Mesothelial cell of epicardium (in vitro differentiated cells): Measurements from ENCODE around the gene P3H3. TPM values are rescaled to one million over a fixed set of nuclear protein-coding genes. Genes with fewer than 3 reads are reported as not detected.

Experiments
- DNase-seq, 2 experiments: peaks; one replicate each; pipeline ENCODE4 v3.0.0; 2021; ENCODE audit warnings: low spot score in 2 of 2; ENCODE audit not compliant: unreplicated experiment in 2 of 2
- H3K27ac Mint-ChIP-seq: 2 replicates; pipeline ENCODE4 v1.8.0; 2021; ENCODE audit warnings: mixed read lengths
- H3K27me3 Mint-ChIP-seq: 2 replicates; pipeline ENCODE4 v1.8.0; 2021; ENCODE audit warnings: low read depth, mixed read lengths
- H3K36me3 Mint-ChIP-seq: 2 replicates; pipeline ENCODE4 v1.8.0; 2021; ENCODE audit warnings: mixed read lengths
- H3K4me1 Mint-ChIP-seq: 2 replicates; pipeline ENCODE4 v1.8.0; 2021; ENCODE audit warnings: mixed read lengths
- H3K4me3 Mint-ChIP-seq: 2 replicates; pipeline ENCODE4 v1.8.0; 2021; ENCODE audit warnings: mild to moderate bottlenecking, moderate library complexity, mixed read lengths
- H3K9me3 Mint-ChIP-seq: 2 replicates; pipeline ENCODE4 v1.8.0; 2021; ENCODE audit warnings: mixed read lengths
- total RNA-seq: library from RNA; stranded (reverse); gene quantifications from 3 replicates; pipeline ENCODE4 v1.2.1, GENCODE V29; 2021
- TF ChIP-seq, protein P1 (sequence below): fragments of 200-600 bp; sonication (generic); IDR thresholded peaks from one replicate; pipeline ENCODE4 v1.5.0; 2021; ENCODE audit warnings: antibody characterized with exemption; ENCODE audit not compliant: unreplicated experiment

Gene P3H3
- total RNA-seq, 1 donor from 2014 or later: 83.8 TPM

DNA sequence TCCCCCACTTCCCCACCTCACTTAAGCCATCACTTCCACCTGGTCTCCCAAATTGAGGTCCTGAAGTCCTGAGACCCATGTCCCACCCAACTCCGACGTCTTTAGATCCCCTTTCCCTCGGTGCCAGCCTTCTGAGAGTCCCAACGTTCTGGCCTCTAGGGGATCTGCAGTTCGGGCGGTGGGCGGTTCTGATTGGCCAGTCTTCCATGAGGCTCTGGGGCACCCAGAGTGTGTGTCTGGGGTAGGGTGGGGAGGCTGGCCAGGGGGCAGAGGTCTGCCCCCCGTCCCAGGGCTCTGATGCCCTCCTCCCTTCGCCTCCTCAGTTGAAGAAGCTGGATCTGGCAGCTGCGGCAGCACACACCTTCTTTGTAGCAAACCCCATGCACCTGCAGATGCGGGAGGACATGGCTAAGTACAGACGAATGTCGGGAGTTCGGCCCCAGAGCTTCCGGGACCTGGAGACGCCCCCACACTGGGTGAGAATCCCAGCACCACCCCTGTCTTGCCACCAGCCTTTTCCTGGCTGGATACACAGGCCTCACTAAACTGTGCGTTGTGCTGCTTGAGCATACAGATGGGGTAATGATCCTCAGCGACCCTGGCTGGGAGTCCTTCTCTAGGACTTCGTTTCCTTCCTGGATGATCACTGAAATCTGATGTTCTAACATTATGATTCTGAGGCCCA is 1.5 kb downstream of the P3H3 start:
- H3K36me3 Mint-ChIP-seq: peaks cover 5% of the 10 kb centered on the region
- peaks cover 27% of the 10 kb centered on the region for H3K4me1 Mint-ChIP-seq
- H3K27me3 Mint-ChIP-seq: peaks cover 9% of the 10 kb centered on the region
- H3K9me3 Mint-ChIP-seq: no peaks in the 10 kb centered on the region
- H3K27ac Mint-ChIP-seq: peak overlapping the region; percentile 95
- TF ChIP-seq, protein P1, sequence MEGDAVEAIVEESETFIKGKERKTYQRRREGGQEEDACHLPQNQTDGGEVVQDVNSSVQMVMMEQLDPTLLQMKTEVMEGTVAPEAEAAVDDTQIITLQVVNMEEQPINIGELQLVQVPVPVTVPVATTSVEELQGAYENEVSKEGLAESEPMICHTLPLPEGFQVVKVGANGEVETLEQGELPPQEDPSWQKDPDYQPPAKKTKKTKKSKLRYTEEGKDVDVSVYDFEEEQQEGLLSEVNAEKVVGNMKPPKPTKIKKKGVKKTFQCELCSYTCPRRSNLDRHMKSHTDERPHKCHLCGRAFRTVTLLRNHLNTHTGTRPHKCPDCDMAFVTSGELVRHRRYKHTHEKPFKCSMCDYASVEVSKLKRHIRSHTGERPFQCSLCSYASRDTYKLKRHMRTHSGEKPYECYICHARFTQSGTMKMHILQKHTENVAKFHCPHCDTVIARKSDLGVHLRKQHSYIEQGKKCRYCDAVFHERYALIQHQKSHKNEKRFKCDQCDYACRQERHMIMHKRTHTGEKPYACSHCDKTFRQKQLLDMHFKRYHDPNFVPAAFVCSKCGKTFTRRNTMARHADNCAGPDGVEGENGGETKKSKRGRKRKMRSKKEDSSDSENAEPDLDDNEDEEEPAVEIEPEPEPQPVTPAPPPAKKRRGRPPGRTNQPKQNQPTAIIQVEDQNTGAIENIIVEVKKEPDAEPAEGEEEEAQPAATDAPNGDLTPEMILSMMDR: no peak
- peak overlapping the region; percentile 93 for H3K4me3 Mint-ChIP-seq
- DNase-seq: peak in 1 of 2 experiments; percentile 58

DNA sequence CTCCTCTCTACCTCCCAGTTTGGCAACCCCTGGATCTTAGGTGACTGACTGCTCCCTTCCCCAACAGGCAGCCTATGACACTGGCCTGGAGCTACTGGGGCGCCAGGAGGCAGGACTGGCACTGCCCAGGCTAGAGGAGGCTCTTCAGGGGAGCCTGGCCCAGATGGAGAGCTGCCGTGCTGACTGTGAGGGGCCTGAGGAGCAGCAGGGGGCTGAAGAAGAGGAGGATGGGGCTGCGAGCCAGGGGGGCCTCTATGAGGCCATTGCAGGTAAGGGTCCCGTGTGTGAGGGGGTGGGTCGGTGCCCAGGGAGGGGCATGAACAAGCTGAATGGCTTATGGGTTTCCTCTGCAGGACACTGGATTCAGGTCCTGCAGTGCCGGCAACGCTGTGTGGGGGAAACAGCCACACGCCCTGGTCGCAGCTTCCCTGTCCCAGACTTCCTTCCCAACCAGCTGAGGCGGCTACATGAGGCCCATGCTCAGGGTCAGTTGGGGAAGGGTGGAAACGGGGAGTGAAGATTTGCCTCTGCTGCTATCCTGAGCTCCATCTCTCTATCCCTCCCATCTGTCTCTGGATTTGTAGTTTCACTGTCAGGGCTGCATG is 2.2 kb downstream of the P3H3 start:
- H3K27me3 Mint-ChIP-seq: peaks cover 2% of the 10 kb centered on the region
- peaks cover 20% of the 10 kb centered on the region for H3K4me1 Mint-ChIP-seq
- TF ChIP-seq, protein P1: no peak
- peak overlapping the region; percentile 93 for H3K4me3 Mint-ChIP-seq
- no peak overlapping the region for H3K27ac Mint-ChIP-seq
- H3K9me3 Mint-ChIP-seq: no peaks in the 10 kb centered on the region
- DNase-seq: no peak
- peaks cover 8% of the 10 kb centered on the region for H3K36me3 Mint-ChIP-seq

DNA sequence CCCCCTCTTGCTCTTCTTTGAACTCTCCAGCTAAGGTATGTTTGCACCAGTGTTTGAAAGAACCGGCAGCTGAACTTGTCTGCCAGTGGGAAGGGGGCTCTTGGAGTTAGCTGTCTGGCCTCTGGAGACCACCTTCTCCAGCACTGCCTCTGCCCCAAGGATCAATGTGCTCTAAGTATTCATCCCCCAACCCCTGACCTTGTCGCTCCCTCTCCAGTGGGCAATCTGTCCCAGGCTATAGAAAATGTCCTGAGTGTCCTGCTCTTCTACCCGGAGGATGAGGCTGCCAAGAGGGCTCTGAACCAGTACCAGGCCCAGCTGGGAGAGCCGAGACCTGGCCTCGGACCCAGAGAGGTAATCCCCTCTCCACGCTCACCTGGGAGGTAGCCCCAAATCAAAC is 2.8 kb downstream of the P3H3 start:
- H3K4me1 Mint-ChIP-seq: peaks cover 17% of the 10 kb centered on the region
- TF ChIP-seq, protein P1: no peak
- no peaks in the 10 kb centered on the region for H3K27me3 Mint-ChIP-seq
- H3K27ac Mint-ChIP-seq: no peak overlapping the region
- peaks cover 8% of the 10 kb centered on the region for H3K36me3 Mint-ChIP-seq
- no peak for DNase-seq
- peak overlapping the region; percentile 45 for H3K4me3 Mint-ChIP-seq
- H3K9me3 Mint-ChIP-seq: no peaks in the 10 kb centered on the region

DNA sequence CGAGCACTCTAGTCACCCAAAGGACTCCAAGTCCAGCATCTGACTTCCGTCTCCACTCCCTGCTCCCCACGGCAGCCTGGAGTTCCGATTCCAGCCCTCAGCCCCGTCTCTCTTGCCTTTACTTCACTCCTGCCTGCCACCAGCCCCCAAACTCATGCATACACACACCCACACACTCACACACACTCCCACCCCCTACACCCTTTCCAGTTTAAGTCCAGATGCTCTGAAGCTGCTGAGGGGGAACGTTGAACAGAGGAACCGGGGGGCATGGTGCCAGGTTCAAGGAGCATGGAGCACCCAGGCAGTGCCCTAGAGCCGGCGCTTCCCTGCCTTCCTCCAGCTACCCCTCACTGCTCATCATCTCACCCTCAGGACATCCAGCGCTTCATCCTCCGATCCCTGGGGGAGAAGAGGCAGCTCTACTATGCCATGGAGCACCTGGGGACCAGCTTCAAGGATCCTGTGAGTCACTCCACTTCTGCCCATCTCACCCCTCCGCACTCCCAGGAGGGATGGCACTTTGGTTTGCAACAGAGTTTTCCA is 3.3 kb downstream of the P3H3 start:
- Mint-ChIP-seq H3K27ac (no peak overlapping the region), H3K4me1 (peaks cover 17% of the 10 kb centered on the region), H3K9me3 (no peaks in the 10 kb centered on the region), H3K36me3 (peaks cover 8% of the 10 kb centered on the region), H3K4me3 (no peak overlapping the region), H3K27me3 (no peaks in the 10 kb centered on the region)
- no peak for DNase-seq
- TF ChIP-seq, protein P1: no peak

DNA sequence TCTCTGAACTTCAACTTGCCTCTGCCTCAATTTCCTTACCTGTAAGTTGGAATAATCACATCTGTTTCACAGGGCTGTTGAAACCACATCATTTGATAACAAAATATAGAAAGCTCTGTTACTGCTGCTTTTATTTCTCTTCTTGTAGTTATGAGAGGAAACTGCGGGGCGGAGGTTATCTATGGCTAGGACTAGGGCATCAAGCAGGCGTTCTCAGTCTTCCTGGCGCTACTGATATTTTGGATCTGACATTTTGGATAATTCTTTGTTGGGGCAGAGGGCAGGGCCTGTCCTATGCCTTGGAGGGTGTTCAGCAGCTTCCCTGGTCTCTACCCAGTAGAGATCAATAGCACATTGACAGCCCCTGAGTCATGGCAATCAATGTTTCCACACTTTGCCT is 3.9 kb downstream of the P3H3 start:
- Mint-ChIP-seq H3K4me1 (peaks cover 16% of the 10 kb centered on the region), H3K4me3 (no peak overlapping the region)

More for the DNA sequence above, 3.9 kb downstream of the P3H3 start:
- no peaks in the 10 kb centered on the region for H3K27me3 Mint-ChIP-seq
- no peak for DNase-seq
- no peaks in the 10 kb centered on the region for H3K9me3 Mint-ChIP-seq
- H3K27ac Mint-ChIP-seq: no peak overlapping the region
- TF ChIP-seq, protein P1: no peak
- H3K36me3 Mint-ChIP-seq: peaks cover 8% of the 10 kb centered on the region
